Mesodermal cell (in vitro differentiated cells): ENCODE measurements around the gene BUB3. TPM values are rescaled to one million over a fixed set of nuclear protein-coding genes. Genes with fewer than 3 reads are reported as not detected.

ENCODE experiments used
- H3K27ac ChIP-seq: 2 replicates; pipeline ENCODE4 v1.7.0; 2013; ENCODE audit warnings: mild to moderate bottlenecking, low read depth, low read length, moderate library complexity; ENCODE audit not compliant: severe bottlenecking
- H3K36me3 ChIP-seq: 2 replicates; pipeline ENCODE4 v1.7.1; 2013; ENCODE audit warnings: mild to moderate bottlenecking, low read length, moderate library complexity; ENCODE audit not compliant: control insufficient read depth, insufficient read depth
- H3K4me1 ChIP-seq: one replicate; pipeline ENCODE4 v1.7.1; 2013; ENCODE audit warnings: mild to moderate bottlenecking, low read length; ENCODE audit not compliant: insufficient read depth, control insufficient read depth, poor library complexity, severe bottlenecking
- H3K4me3 ChIP-seq: 2 replicates; pipeline ENCODE4 v1.7.0; 2013; ENCODE audit warnings: low read length, control low read depth, mild to moderate bottlenecking; ENCODE audit not compliant: insufficient read depth, poor library complexity, severe bottlenecking; ENCODE audit errors: extremely low read depth
- H3K9me3 ChIP-seq: 2 replicates; pipeline ENCODE4 v1.7.1; 2013; ENCODE audit warnings: mild to moderate bottlenecking, low read length, moderate library complexity; ENCODE audit not compliant: control insufficient read depth
- WGBS, 2 experiments: methylation state at CpG; one replicate each; pipeline ENCODE4 v1.1.5; 2013; ENCODE audit warnings: missing lambda C conversion rate in 2 of 2; ENCODE audit not compliant: insufficient coverage in 2 of 2; 5-methylcytosine and 5-hydroxymethylcytosine counted together
- polyA plus RNA-seq, 2 experiments: library from polyadenylated mRNA; stranded (reverse); fragments of 50-300 nt; gene quantifications; one replicate each; pipeline ENCODE4 v1.2.3, GENCODE V29; 2013

The BUB3 gene
- 127 TPM for polyA plus RNA-seq (2013, experiment 1 of 2)
- 114 TPM for polyA plus RNA-seq (2013, experiment 2 of 2)

- Histone ChIP-seq H3K4me1 (peaks cover 25% of the 10 kb centered on the region), H3K27ac (peak within 1 kb of the TSS; percentile 63), H3K36me3 (peaks cover 32% of the 10 kb centered on the region), H3K9me3 (no peaks in the 10 kb centered on the region), H3K4me3 (peak within 1 kb of the TSS; percentile 98)
- WGBS, 2 experiments = 0 to 1% methylated on average over 36 to 50 of the region's 50 CpGs
Observed at GRCh38 chr10:123154092-123154710, at the start of gene BUB3. BUB3 (plus strand) TSS chr10:123154402; CDS start chr10:123154918, 516 bp downstream.

GRCh38 chr10:123109466-123109865 lies 44.7 kb upstream of the BUB3 start:
- 76 to 77% methylated on average over 6 of the region's 7 CpGs for WGBS, 2 experiments

GRCh38 chr10:123117644-123118417 lies 36.4 kb upstream of the BUB3 start:
- Histone ChIP-seq H3K4me3 (no peak overlapping the region), H3K36me3 (no peaks in the 10 kb centered on the region), H3K4me1 (no peaks in the 10 kb centered on the region), H3K27ac (no peak overlapping the region), H3K9me3 (no peaks in the 10 kb centered on the region)
- WGBS, 2 experiments = 36 to 37% methylated on average over 22 to 23 of the region's 26 CpGs

More at GRCh38 chr10:123109466-123109865, 44.7 kb upstream of the BUB3 start:
- Histone ChIP-seq H3K4me3 (no peak overlapping the region), H3K27ac (no peak overlapping the region), H3K4me1 (no peaks in the 10 kb centered on the region), H3K9me3 (no peaks in the 10 kb centered on the region), H3K36me3 (no peaks in the 10 kb centered on the region)

GRCh38 chr10:123119081-123119480 lies 35.1 kb upstream of the BUB3 start:
- WGBS, 2 experiments = 69 to 87% methylated on average over 6 to 7 of the region's 8 CpGs
- no peaks in the 10 kb centered on the region for H3K4me1 ChIP-seq
- H3K4me3 ChIP-seq = no peak overlapping the region
- H3K27ac ChIP-seq = no peak overlapping the region
- H3K9me3 ChIP-seq = no peaks in the 10 kb centered on the region
- H3K36me3 ChIP-seq = no peaks in the 10 kb centered on the region

- H3K27ac ChIP-seq = no peak overlapping the region
- no peak overlapping the region for H3K4me3 ChIP-seq
- WGBS, 2 experiments = 76 to 79% methylated on average over 4 to 5 of the region's 5 CpGs
- no peaks in the 10 kb centered on the region for H3K9me3 ChIP-seq
- no peaks in the 10 kb centered on the region for H3K4me1 ChIP-seq
- no peaks in the 10 kb centered on the region for H3K36me3 ChIP-seq
Observed at GRCh38 chr10:123126246-123126645, 28.0 kb upstream of the BUB3 start.

- no peaks in the 10 kb centered on the region for H3K9me3 ChIP-seq
- H3K4me3 ChIP-seq = no peak overlapping the region
- H3K4me1 ChIP-seq = no peaks in the 10 kb centered on the region
- WGBS, 2 experiments = 75 to 85% methylated on average over 3 of the region's 4 CpGs
- no peaks in the 10 kb centered on the region for H3K36me3 ChIP-seq
- H3K27ac ChIP-seq = no peak overlapping the region
Observed at GRCh38 chr10:123129618-123130271, 24.5 kb upstream of the BUB3 start.

- Histone ChIP-seq H3K4me3 (peak overlapping the region; percentile 25), H3K4me1 (peaks cover 10% of the 10 kb centered on the region), H3K9me3 (no peaks in the 10 kb centered on the region), H3K36me3 (no peaks in the 10 kb centered on the region), H3K27ac (no peak overlapping the region)
- 1 to 3% methylated on average over 34 to 35 of the region's 48 CpGs for WGBS, 2 experiments
Observed at GRCh38 chr10:123132576-123133477, 21.4 kb upstream of the BUB3 start.

- Histone ChIP-seq H3K36me3 (no peaks in the 10 kb centered on the region), H3K27ac (no peak overlapping the region), H3K4me1 (peaks cover 10% of the 10 kb centered on the region), H3K9me3 (no peaks in the 10 kb centered on the region), H3K4me3 (no peak overlapping the region)
- 1 to 6% methylated on average over 20 to 28 of the region's 40 CpGs for WGBS, 2 experiments
Observed at GRCh38 chr10:123133541-123134342, 20.5 kb upstream of the BUB3 start.

- H3K4me3 ChIP-seq = no peak overlapping the region
- no peaks in the 10 kb centered on the region for H3K9me3 ChIP-seq
- H3K36me3 ChIP-seq = no peaks in the 10 kb centered on the region
- H3K27ac ChIP-seq = no peak overlapping the region
- H3K4me1 ChIP-seq = peaks cover 13% of the 10 kb centered on the region
- 1 to 2% methylated on average over 35 to 42 of the region's 42 CpGs for WGBS, 2 experiments
Observed at GRCh38 chr10:123134343-123134914, 19.8 kb upstream of the BUB3 start.
